ENCODE results near the gene EVI5.
"Not testable (repeated sequence)": the region's sequence is repeated elsewhere in the genome, so short reads cannot be mapped to it uniquely, and the experiment has no call there.

Gene EVI5

DNA sequence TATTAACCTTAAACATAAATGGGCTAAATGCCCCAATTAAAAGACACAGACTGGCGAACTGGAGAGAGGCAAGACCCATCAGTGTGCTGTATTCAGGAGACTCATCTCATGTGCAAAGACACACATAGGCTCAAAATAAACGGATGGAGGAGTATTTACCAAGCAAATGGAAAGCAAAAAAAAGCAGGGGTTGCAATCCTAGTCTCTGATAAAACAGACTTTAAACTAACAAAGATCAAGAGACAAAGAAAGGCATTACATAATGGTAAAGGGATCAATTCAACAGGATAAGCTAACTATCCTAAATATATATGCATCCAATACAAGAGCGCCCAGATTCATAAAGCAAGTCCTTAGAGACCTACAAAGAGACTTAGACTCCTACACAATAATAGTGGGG lies 253.0 kb downstream of the EVI5 start:
- H3K9me3 Mint-ChIP-seq: peaks cover 13% of the 10 kb centered on the region
- H3K27ac Mint-ChIP-seq: peak overlapping the region; percentile 96
- H3K4me1 Mint-ChIP-seq (ENCODE audit: low read depth): peaks cover 75% of the 10 kb centered on the region
- peak overlapping the region; percentile 70 for H3K4me3 Mint-ChIP-seq
- peaks cover 94% of the 10 kb centered on the region for H3K36me3 Mint-ChIP-seq (ENCODE audit: low read depth)
- H3K27me3 Mint-ChIP-seq, DNase-seq: not testable (repeated sequence)

DNA sequence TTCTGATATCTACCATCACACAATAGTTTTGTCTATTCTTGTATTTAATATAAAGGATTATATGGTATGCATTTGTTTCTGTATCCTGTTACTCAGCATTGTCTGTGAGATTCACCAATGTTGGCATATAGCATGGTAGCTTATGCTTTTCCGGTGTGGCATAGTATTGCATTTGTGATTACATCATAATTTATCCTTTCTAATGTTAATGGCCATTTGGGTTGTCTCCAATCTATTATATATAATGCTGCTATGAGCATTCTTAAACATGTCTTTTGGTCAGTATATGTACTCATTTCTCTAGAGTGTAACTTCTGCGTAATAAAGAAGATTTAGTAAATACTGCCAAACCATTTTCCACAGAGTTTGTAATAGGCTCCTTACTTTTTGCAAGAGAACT lies 257.2 kb downstream of the EVI5 start:
- DNase-seq: no peak
- H3K4me3 Mint-ChIP-seq: no peak overlapping the region
- peaks cover 85% of the 10 kb centered on the region for H3K36me3 Mint-ChIP-seq (ENCODE audit: low read depth)
- H3K9me3 Mint-ChIP-seq: no peaks in the 10 kb centered on the region
- no peak overlapping the region for H3K27ac Mint-ChIP-seq
- no peaks in the 10 kb centered on the region for H3K27me3 Mint-ChIP-seq
- H3K4me1 Mint-ChIP-seq (ENCODE audit: low read depth): peaks cover 44% of the 10 kb centered on the region

GRCh38 chr1:92524944-92525590 lies 259.8 kb downstream of the EVI5 start:
- peaks cover 78% of the 10 kb centered on the region for H3K36me3 Mint-ChIP-seq (ENCODE audit: low read depth)
- H3K27ac Mint-ChIP-seq: peak overlapping the region; percentile 4
- not testable (repeated sequence) for H3K27me3 Mint-ChIP-seq, H3K4me3 Mint-ChIP-seq, H3K9me3 Mint-ChIP-seq, DNase-seq
- peaks cover 21% of the 10 kb centered on the region for H3K4me1 Mint-ChIP-seq (ENCODE audit: low read depth)

GRCh38 chr1:92519043-92519442 lies 265.9 kb downstream of the EVI5 start:
- H3K4me3 Mint-ChIP-seq: no peak overlapping the region
- H3K27ac Mint-ChIP-seq: no peak overlapping the region

DNA sequence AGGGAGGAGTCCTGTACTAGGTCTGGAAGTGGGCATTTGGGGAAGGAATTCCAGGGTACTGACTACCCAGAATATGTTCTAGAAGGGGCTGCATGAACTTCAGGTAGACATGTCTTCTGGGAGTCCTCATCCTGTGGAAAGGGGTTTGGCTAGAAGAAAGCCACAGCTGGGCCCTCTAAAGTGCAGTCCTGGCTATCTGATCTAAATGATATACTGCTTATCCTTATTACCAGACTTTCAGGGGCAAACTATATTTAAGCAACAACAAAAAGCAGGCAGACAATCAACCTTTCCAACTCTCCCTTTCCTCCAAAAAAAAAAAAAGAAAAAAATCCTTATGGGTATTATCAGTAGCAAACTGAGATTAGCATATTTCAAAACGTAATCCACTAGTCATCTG lies 268.3 kb downstream of the EVI5 start:
- H3K27me3 Mint-ChIP-seq: no peaks in the 10 kb centered on the region
- peaks cover 92% of the 10 kb centered on the region for H3K36me3 Mint-ChIP-seq (ENCODE audit: low read depth)
- no peak overlapping the region for H3K27ac Mint-ChIP-seq
- H3K9me3 Mint-ChIP-seq: no peaks in the 10 kb centered on the region
- no peak for DNase-seq
- H3K4me1 Mint-ChIP-seq (ENCODE audit: low read depth): peaks cover 30% of the 10 kb centered on the region
- H3K4me3 Mint-ChIP-seq: no peak overlapping the region

More at GRCh38 chr1:92519043-92519442, 265.9 kb downstream of the EVI5 start:
- Mint-ChIP-seq H3K9me3 (no peaks in the 10 kb centered on the region), H3K27me3 (no peaks in the 10 kb centered on the region), H3K4me1 (ENCODE audit: low read depth) (peaks cover 29% of the 10 kb centered on the region), H3K36me3 (ENCODE audit: low read depth) (peaks cover 81% of the 10 kb centered on the region)
- DNase-seq: no peak

GRCh38 chr1:92515796-92516201 lies 269.1 kb downstream of the EVI5 start:
- DNase-seq: no peak
- Mint-ChIP-seq H3K9me3 (no peaks in the 10 kb centered on the region), H3K27ac (peak overlapping the region; percentile 59), H3K4me3 (no peak overlapping the region), H3K27me3 (no peaks in the 10 kb centered on the region), H3K4me1 (ENCODE audit: low read depth) (peaks cover 30% of the 10 kb centered on the region), H3K36me3 (ENCODE audit: low read depth) (peaks cover 94% of the 10 kb centered on the region)

DNA sequence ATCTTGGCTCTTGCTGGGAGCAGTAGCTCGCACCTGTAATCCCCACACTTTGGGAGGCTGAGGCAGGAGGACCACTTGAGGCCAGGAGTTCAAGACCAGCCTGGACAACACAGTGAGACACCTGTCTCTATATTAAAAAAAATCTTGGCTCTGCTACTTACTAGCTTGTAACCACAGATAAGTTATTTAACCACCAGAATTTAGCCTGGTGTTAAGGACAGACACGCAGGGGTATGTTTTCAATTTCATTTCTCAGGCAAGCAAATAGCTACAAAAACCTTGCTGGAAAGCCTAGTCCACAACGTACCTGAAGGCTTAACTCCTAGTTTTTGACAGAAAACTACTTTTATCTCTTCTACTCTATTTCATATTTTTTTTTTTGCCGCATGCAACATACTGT lies 273.4 kb downstream of the EVI5 start:
- no peak for DNase-seq
- peaks cover 24% of the 10 kb centered on the region for H3K4me1 Mint-ChIP-seq (ENCODE audit: low read depth)
- peaks cover 90% of the 10 kb centered on the region for H3K36me3 Mint-ChIP-seq (ENCODE audit: low read depth)
- no peak overlapping the region for H3K4me3 Mint-ChIP-seq
- no peaks in the 10 kb centered on the region for H3K27me3 Mint-ChIP-seq
- H3K9me3 Mint-ChIP-seq: no peaks in the 10 kb centered on the region
- peak overlapping the region; percentile 4 for H3K27ac Mint-ChIP-seq

GRCh38 chr1:92509619-92510018 lies 275.3 kb downstream of the EVI5 start:
- Mint-ChIP-seq H3K27ac (no peak overlapping the region), H3K4me1 (ENCODE audit: low read depth) (peaks cover 15% of the 10 kb centered on the region), H3K27me3 (no peaks in the 10 kb centered on the region), H3K36me3 (ENCODE audit: low read depth) (peaks cover 73% of the 10 kb centered on the region), H3K4me3 (no peak overlapping the region), H3K9me3 (no peaks in the 10 kb centered on the region)
- no peak for DNase-seq

DNA sequence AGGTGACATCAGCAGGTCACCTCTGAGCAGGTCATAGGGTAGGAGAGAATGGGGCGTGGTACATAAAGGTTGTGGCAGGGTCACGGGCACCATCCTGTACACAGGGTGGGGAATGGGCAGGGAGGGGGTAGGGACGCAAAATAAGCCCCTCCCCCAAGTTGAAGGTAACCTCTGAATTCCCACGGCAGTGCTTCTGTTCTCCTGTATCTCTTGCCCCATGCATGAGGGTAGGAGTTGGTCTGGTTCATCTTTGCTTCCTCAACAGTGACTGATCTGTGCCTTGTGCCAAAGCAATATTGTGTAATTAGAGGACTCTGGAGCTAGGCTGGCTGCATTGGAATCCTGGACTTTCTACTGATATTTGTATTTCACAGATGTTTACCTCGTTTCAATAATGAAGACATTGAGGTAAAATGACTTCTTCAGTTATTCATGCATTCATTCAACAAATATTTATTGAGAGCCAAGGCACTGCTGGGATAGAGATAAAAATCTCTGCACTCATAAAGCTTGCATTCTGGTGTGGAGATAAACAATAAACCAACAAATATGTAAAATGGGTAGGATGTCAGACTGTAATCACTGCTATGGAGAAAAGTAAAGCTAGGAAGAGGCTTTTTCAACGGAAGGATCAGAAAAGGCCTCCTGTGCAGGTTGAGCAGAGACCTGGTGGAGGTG lies 279.8 kb downstream of the EVI5 start:
- no peaks in the 10 kb centered on the region for H3K27me3 Mint-ChIP-seq

GRCh38 chr1:92504291-92505014 lies 280.5 kb downstream of the EVI5 start:
- H3K27ac Mint-ChIP-seq: peak overlapping the region; percentile 16

More for the DNA sequence above, 279.8 kb downstream of the EVI5 start:
- Mint-ChIP-seq H3K27ac (peak overlapping the region; percentile 16), H3K4me3 (no peak overlapping the region), H3K36me3 (ENCODE audit: low read depth) (peaks cover 35% of the 10 kb centered on the region), H3K9me3 (no peaks in the 10 kb centered on the region), H3K4me1 (ENCODE audit: low read depth) (peaks cover 46% of the 10 kb centered on the region)
- no peak for DNase-seq

DNA sequence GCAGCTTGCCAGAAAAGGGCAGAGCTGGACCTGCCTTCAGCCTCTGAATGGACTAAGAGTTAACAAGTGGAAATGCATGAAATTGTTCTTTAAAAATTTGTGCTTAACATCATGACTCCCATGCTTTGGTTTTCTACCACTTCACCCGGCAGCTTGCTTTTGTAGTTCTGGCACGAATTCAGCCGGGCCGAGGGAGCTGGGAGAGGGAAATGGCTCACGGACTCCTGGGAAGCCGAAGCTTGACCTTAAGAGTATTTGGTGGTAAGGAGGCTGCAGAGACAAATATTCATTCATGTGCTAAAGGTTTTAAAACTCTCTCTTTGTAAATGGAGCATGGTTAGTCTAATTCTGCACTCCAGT lies 281.0 kb downstream of the EVI5 start:
- DNase-seq: no peak
- H3K36me3 Mint-ChIP-seq (ENCODE audit: low read depth): peaks cover 24% of the 10 kb centered on the region
- H3K27ac Mint-ChIP-seq: peak overlapping the region; percentile 72
- H3K4me3 Mint-ChIP-seq: no peak overlapping the region
- no peaks in the 10 kb centered on the region for H3K9me3 Mint-ChIP-seq
- H3K4me1 Mint-ChIP-seq (ENCODE audit: low read depth): peaks cover 46% of the 10 kb centered on the region
- no peaks in the 10 kb centered on the region for H3K27me3 Mint-ChIP-seq

More at GRCh38 chr1:92504291-92505014, 280.5 kb downstream of the EVI5 start:
- no peak for DNase-seq
- no peak overlapping the region for H3K4me3 Mint-ChIP-seq
- peaks cover 46% of the 10 kb centered on the region for H3K4me1 Mint-ChIP-seq (ENCODE audit: low read depth)
- H3K36me3 Mint-ChIP-seq (ENCODE audit: low read depth): peaks cover 28% of the 10 kb centered on the region
- H3K9me3 Mint-ChIP-seq: no peaks in the 10 kb centered on the region
- H3K27me3 Mint-ChIP-seq: no peaks in the 10 kb centered on the region

DNA sequence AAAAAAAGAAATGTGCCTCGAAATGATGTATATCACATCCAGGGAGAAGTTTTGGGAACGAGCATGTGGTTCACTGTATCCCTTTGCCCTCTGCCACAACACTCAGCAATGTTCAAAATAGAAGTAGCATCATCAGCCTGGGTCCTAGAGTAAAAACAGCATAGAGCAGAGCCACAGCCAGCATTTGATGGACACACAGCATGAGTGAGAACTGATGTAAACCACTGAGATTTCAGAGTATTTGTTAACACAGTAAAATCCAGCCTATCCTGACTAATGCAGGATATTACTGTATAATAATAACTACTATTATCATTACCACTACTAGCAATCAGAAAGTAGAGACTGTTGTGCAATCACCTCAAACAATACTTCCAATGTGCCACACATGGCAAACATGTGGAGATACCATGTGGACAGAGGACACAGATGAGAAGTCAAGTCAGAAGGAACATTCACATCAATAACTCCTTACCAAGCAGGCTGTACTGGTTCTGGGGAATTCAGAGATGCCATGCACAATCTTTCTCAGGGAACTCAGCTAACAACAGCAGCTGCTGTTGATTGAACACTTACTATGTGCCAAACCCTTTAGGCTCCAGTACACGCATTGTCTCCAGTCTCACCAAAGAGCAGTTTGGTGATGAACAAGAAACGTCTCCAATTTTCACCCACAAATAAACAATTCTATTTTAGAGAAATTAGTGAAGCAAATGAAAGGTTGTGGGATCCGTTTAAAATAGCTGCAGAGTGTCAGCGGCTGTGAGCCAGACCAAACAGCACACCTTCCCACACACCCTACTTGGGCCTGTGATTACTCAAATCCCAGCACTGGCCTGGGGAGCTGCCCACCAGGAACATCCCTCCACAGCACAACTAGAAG lies 281.6 kb downstream of the EVI5 start:
- peak overlapping the region; percentile 72 for H3K27ac Mint-ChIP-seq

GRCh38 chr1:92502247-92502646 lies 282.7 kb downstream of the EVI5 start:
- peaks cover 5% of the 10 kb centered on the region for H3K9me3 Mint-ChIP-seq
- peaks cover 17% of the 10 kb centered on the region for H3K36me3 Mint-ChIP-seq (ENCODE audit: low read depth)
- peak overlapping the region; percentile 18 for H3K4me3 Mint-ChIP-seq
- peaks cover 46% of the 10 kb centered on the region for H3K4me1 Mint-ChIP-seq (ENCODE audit: low read depth)
- no peaks in the 10 kb centered on the region for H3K27me3 Mint-ChIP-seq
- no peak for DNase-seq
- peak overlapping the region; percentile 87 for H3K27ac Mint-ChIP-seq

More for the DNA sequence above, 281.6 kb downstream of the EVI5 start:
- DNase-seq: no peak
- Mint-ChIP-seq H3K4me1 (ENCODE audit: low read depth) (peaks cover 46% of the 10 kb centered on the region), H3K9me3 (peaks cover 2% of the 10 kb centered on the region), H3K27me3 (no peaks in the 10 kb centered on the region), H3K36me3 (ENCODE audit: low read depth) (peaks cover 23% of the 10 kb centered on the region), H3K4me3 (no peak overlapping the region)

DNA sequence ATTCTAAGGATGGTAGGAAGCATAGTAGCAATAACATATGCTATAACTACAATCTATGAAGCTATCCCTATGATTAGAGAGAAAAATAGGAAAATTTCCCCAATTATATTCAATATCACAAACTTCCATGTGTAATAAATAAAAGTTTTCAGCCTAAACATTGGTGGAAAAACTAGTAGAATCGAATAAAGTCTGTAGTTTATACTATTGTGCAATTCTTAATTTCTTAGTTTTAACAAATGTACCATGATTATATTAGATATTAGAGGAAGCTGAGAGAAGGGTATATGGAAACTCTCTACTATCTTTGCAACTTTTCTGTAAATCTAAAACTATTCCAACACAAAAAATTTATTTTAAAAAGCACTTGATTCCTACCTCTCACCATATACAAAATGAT lies 284.4 kb downstream of the EVI5 start:
- no peak overlapping the region for H3K27ac Mint-ChIP-seq
- H3K27me3 Mint-ChIP-seq: no peaks in the 10 kb centered on the region
- no peak for DNase-seq
- H3K36me3 Mint-ChIP-seq (ENCODE audit: low read depth): peaks cover 9% of the 10 kb centered on the region
- peaks cover 48% of the 10 kb centered on the region for H3K4me1 Mint-ChIP-seq (ENCODE audit: low read depth)
- peaks cover 5% of the 10 kb centered on the region for H3K9me3 Mint-ChIP-seq
- no peak overlapping the region for H3K4me3 Mint-ChIP-seq
